Fibroblast of skin of back (primary cell): ENCODE data around the gene COL17A1.
A peak's percentile ranks its signal among the peaks of the same experiment; 100 is the strongest.

Experiments used
- DNase-seq: peaks from one replicate; pipeline ENCODE4 v3.0.0-alpha.2; 2013

The COL17A1 gene

DNA sequence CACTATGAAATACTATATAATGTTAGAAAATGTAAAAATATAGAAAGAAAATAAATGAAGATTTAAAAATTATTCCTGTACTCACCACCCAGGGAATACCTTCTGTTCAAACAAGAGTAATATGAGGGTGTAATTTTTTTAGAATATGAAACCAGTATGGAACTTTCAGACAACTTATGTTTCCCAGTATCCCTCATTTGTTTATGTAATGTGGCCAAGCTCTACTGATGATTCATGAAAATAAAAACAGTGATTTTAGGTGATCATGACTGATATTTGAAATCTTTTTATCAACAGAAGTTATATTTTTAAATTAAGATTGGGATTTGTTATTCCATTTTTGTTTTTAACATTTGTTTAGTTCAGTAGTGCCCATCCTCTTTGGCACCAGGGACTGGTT is 100.0 kb downstream of the COL17A1 start:
- peak; percentile 13 for DNase-seq

DNA sequence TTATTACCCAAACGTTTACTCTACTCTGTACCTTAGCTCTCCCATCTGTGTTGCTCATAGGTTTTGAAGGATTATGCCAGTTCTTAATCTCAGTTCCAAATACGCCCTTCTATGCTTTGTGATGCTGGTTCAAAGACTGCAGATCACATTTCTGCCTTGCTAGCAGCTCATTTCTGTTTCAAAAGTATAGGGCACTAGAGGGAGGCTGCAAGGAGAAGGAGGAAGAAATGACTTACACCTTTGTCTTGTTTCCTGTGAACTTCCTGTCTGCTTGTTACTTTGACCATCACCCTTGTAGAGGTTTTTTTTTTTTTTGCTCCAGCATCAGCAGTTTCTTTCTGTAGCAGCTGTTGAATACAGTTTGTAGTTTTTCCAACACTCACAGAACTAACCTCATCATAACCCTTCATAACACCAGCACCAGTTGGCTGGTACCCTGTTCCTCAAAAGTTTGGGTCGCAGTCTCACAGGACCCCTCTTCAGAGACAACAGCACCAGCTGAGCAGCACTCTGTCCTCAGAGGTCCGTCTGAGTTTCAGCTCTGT is 102.2 kb downstream of the COL17A1 start:
- DNase-seq, result no peak

GRCh38 chr10:103982639-103983038 is 103.0 kb downstream of the COL17A1 start:
- no peak for DNase-seq
